HG03066 (cell line): ENCODE data around the gene DCAF6.

ENCODE experiments used
- ATAC-seq: cut with Tn5 transposase; IDR thresholded peaks from one replicate; pipeline ENCODE4 v1.9.1; 2021; ENCODE audit warnings: low read depth; ENCODE audit not compliant: unreplicated experiment

DCAF6 gene

DNA sequence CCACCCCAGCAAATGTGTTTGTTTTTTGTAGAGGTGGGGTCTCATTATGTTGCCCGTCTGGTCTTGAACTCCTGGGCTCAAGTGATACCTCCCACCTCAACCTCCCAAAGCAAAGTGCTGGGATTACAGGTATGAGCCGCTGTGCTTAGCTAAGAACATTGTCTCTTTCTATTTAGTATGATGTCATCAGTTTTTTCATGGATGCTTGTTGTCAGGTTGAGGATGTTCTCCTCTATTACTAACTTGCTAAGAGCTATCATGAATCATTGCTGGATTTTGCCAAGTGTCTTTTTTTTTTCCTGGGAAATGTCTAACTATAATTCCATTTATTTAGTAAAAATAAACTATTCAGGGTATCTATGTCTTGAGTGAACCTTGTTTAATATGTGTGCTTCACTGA, 19.4 kb downstream of the DCAF6 start:
- ATAC-seq, result no peak

GRCh38 chr1:167957710-167958109, 21.2 kb downstream of the DCAF6 start:
- no peak for ATAC-seq

- no peak for ATAC-seq
Observed at GRCh38 chr1:167964646-167965045, 28.2 kb downstream of the DCAF6 start.

DNA sequence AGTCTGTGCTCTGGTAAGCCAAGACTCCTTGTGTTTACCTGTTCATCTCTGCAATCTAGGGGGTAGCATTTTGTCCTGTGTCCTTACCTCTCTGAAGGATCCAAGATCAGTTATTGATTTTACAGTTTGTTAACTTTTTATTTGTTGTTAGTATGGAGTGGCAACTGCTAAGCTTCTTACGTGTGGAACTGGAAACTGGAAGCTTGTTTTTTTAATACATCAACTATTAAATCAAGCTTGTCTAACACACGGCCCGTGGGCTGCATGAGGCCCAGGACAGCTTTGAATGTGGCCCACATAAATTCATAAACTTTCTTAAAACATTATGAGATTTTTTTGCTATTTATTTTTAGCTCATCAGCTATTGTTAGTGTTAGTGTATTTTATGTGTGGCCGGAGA, 29.6 kb downstream of the DCAF6 start:
- ATAC-seq, result no peak

- no peak for ATAC-seq
Observed at GRCh38 chr1:167968569-167968968, 32.1 kb downstream of the DCAF6 start.

- ATAC-seq, result no peak
Observed at GRCh38 chr1:167973832-167974231, 37.3 kb downstream of the DCAF6 start.

- ATAC-seq, result no peak
Observed at GRCh38 chr1:167974698-167975097, 38.2 kb downstream of the DCAF6 start.

GRCh38 chr1:167977245-167977644, 40.8 kb downstream of the DCAF6 start:
- no peak for ATAC-seq

GRCh38 chr1:167981933-167982332, 45.5 kb downstream of the DCAF6 start:
- ATAC-seq, result no peak

- ATAC-seq, result no peak
Observed at GRCh38 chr1:167983797-167984420, 47.4 kb downstream of the DCAF6 start.

DNA sequence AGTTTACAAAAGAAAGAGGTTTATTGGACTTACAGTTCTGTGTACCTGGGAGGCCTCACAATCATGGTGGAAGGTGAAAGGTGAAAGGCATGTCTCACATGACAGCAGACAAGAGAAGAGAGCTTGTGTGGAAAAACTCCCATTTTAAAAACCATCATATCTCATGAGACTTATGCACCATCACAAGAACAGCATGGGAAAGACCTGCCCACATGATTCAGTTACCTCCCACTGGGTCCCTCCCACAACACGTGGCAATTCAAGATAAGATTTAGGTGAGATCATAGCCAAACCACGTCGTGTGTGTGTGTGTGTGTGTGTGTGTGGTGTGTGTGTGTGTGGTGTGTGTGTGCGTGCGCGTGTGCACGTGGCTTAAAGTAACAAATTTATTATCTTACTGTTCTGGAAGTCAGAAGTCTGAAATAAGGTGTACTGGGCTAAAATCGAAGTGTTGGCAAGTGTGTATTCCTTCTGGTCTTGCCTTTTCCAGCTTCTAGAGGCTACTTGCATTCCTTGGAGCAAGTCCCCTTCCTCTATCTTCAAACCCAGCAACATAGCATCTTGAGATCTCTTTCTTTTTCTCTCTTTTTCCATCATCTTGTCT, 48.5 kb downstream of the DCAF6 start:
- ATAC-seq, result no peak

DNA sequence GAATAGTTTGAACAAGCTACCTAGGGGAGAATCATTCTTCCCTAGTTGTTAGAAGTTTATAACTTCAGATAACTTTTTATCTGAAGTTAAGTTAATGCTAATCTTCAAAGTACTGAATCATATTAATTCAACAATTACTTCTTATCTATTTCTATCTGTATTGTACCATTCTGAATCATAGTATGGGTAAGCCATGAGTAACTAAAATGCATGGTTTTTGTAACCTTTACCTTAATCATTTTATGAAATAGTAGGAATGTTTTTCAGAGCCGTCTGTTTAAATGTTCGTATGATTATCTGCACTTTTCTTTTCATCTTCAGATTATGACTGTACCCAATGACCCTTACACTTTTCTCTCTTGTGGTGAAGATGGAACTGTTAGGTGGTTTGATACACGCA, 50.7 kb downstream of the DCAF6 start:
- no peak for ATAC-seq

DNA sequence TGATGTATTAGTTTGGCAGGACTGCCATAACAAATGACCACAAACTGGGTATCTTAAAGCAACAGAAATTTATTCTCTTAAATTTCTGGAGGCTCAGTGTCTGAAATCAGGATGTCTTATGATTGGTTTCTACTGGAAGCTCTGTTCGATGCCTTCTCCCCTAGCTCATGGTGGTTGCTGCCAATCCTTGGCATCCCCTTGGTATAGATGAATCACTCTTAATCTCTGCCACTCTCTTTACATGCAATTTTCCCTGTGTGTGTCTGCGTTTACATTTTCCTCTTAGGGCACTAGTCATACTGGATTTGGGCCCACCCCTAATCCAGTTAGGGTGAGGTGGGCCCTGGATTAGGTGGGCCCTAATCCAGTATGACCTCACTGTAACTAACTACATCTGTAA, 55.1 kb downstream of the DCAF6 start:
- ATAC-seq, result no peak

DNA sequence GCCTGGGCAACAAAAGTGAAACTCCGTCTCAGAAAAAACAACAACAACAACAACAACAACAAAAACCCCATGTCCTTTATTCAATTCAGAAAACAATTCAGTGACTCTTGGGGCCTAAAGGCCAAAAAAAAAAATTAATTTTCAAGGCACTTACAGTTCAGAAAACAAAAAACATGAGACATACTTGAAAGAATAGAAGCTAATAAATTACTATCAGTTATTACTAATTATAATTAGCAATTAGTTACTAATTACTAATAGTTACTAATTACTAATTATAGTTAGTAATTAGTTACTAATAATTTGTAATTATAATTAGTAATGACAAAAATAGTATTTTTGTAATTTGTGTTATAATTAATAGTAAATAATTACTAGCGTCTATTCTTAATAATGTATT, 57.2 kb downstream of the DCAF6 start:
- no peak for ATAC-seq

- no peak for ATAC-seq
Observed at GRCh38 chr1:167994560-167994959, 58.1 kb downstream of the DCAF6 start.

- no peak for ATAC-seq
Observed at GRCh38 chr1:167995038-167995437, 58.6 kb downstream of the DCAF6 start.

DNA sequence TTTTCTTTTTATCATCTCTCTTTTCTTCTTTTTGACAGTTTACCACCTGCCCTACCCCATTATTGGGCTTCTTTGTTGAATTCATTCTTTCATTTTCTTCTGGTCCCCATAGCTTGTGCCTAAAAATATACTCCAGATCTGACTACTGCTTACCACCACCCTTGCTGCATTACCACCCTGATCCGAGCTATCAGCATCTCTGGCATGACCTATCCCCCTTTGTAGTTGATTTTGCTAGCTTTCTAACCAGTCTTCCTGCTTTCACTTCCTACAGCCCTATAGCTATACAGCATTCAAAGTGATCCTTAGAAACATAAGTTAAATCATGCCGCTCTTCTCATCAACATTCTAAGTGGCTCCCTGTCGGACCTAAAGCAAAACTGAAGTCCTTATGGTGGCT, 59.8 kb downstream of the DCAF6 start:
- no peak for ATAC-seq

DNA sequence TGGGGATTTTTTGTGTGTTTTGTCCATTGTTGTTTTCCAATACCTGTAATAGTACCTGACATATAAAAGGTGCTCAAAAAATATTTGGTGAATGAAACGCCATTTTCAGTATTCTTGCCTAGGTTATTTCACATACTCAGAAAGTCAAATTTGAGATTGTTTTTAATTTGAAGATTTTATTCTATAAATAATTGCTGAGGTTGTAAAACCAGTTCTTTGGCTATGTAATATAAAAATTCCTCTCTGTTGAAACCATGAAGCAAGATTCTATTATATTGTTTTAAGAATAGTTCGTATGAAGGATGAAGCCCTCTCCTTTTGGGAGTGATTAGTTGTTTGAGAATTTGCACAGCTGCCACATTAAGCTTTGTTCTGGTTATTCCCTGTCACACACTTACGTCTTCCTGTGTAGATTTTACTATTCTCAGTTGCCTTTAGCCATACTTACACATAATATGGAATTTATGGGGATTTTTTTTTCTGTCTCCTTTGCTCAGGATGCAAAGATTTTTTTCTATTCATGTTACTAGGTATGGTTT, 60.6 kb downstream of the DCAF6 start:
- no peak for ATAC-seq

GRCh38 chr1:167999877-168000276, 63.4 kb downstream of the DCAF6 start:
- ATAC-seq, result no peak

DNA sequence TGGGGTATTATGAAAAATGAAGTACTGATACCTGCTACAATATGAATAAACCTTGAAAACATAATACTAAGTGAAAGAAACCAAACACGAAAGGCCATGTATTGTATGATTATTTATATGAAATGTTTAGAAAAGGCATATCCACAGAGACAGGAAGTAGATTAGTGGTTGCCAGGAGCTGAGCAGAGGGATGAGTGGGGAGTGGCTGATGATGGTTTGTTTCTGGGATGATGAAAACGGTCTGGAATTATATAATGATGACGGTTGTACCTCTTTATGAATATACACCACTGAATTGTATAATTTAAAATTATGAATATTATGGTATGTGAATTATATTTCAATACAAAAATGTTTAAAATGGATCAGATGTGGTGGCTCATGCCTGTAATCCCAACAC, 64.2 kb downstream of the DCAF6 start:
- no peak for ATAC-seq

GRCh38 chr1:168001213-168001612, 64.7 kb downstream of the DCAF6 start:
- no peak for ATAC-seq

GRCh38 chr1:168004531-168004930, 68.0 kb downstream of the DCAF6 start:
- no peak for ATAC-seq
